Measurements from ENCODE around the gene NES.

The NES gene

DNA sequence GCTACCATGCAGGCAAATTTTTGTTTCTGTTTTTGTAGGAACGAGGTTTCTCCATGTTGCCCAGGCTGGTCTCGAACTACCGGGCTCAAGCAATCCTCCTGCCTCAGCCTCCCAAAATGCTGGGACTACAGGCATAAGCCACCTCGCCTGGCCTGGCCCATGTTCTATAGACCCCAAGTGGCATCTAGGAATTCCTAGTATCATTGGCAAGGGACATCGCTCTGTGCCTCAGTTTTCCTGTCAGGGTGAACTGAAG, 14.5 kb downstream of the NES start:
- no peak for DNase-seq

DNA sequence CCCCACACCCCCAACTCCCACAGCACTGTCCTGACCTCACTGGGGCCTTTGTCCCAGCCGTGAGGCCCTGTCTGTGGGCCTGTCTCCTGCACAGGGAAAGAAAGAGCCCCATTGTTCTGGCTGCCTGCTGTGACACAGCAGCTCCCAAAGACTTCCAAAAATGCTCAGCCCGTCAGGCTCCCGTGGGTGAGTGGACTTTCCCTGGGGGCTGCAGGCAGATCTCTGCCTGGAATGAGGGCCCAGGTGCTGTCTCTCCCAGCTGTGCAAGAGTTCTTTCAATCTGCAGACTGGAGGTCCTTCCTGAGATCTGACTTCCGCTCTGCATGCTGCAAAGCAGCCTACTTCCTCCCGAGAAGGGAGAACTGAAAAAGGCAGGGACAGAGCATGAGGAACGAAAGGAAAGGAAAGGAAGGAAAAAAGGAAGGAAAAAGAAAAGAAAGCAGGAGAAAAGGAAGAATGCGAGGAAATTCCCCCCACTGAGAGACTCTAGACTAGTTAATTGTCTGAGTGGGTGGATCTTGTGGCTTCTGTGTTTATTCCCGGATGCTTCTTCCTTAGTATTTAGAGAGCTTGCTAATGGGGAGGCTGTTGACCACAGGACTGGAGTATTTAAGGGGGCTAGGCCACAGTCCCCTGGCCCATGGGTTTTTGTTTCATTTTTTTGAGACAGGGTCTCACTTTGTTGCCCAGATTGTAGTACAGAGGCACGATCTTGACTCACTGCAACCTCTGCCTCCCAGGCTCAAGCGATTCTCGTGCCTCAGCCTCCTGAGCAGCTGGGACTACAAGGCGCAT, 15.0 kb downstream of the NES start:
- DNase-seq, result no peak

DNA sequence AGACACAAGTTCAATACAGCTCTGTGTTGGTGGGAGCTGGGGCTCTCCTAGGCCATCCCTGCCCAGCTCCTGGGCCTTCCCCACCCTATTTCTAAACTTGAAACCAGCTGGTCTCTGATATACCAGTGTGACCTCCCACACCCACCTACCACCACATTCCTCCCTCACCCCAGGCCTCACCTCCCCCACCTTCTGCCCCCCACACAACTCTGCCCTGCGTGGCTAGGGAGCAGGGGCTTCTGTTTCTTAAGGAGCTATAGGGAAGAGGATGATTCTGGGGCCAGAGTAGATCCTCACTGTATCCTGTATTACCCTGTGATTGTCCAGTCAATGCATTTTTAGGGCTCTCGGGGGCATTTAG, 16.5 kb downstream of the NES start:
- DNase-seq, result no peak

DNA sequence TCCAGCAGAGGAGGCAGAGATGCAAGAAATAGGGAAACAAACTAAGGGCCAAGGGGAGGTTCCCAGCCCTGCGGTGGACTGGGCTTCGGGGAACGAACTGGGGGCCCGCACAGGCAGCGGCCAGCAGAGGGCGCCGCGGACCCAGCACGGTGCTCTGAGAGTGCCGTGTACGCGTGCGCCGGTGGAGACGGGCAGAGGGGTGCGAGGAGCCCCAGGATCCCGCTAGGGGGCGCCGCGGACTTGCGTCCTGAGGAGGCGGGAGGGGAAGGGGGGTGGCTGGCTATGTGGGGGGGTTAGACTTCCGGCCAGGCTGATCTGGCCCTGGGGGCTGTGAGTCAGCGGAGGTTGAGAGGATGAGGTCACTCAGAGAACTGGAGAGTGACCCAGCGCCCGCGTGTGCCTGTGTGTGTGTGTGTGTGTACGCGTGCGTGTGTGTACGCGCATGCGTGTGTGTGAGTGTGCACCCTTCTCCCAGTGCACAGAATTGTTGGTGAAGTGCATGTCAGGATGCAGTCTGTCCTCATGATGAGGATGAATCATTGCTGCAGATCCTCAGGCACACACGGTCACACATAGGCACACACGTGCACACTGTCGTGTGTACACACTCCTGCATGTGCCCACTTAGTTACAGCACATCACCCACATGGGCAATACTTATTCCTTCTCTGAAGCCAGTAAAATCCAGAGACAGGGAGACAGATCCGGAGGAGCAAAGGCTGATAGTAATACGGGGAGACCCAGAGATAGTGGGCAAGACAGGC, 17.0 kb downstream of the NES start:
- DNase-seq, result peak; percentile 93

DNA sequence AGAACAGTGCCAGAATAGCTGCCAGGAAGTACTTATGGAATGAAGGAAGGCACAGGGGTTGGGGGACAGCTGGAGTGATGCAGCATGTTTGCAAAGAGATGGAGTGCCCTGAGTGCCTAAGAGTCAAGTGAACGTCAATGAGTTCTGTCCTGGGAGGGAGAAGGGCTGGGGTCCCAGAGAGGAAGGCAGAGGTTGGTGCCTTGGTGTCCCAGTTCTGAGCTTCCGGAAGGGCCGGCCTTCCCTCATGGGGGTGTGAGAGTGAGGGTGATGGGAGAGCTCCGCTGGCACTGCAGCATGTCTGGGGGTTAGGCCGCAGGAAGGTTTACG, 17.6 kb downstream of the NES start:
- no peak for DNase-seq

DNA sequence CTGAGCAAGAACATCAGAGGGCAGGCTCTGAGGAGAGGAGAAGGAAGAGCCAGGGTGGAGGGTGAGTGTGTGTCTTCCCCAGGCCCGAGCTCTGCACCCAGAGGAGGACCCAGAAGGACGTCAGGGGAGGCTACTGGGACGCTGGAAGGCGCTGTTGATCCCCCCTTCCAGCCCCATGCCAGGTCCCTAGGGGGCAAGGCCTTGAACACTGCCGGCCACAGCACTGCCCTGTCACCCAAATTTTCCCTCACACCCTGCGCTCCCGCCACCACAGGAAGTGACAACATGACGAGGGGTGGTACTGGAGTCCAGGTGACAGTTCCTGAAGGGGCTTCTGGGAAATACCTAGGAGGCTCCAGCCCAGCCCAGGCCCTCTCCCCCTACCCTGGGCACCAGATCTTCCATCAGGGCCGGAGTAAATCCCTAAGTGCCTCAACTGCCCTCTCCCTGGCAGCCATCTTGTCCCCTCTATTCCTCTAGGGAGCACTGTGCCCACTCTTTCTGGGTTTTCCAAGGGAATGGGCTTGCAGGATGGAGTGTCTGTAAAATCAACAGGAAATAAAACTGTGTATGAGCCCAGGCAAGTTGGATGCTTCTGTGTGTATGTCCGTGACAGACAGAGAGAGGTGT, 18.1 kb downstream of the NES start:
- no peak for DNase-seq

DNA sequence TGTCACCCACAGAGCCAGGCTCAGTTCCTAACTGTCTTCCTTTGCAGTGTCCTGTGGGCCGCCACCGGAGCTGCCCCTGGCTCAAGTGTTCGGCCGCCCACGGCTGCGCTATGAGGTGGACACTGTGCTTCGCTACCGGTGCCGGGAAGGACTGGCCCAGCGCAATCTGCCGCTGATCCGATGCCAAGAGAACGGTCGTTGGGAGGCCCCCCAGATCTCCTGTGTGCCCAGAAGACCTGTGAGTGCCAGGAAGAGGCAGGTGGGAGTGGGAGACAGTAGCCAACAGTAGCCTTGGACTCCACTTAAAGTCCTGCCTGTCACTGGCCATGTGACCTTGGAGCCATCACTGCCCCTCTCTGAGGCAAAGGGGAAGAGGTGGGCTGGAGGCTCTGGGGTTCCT, 18.7 kb downstream of the NES start:
- no peak for DNase-seq

DNA sequence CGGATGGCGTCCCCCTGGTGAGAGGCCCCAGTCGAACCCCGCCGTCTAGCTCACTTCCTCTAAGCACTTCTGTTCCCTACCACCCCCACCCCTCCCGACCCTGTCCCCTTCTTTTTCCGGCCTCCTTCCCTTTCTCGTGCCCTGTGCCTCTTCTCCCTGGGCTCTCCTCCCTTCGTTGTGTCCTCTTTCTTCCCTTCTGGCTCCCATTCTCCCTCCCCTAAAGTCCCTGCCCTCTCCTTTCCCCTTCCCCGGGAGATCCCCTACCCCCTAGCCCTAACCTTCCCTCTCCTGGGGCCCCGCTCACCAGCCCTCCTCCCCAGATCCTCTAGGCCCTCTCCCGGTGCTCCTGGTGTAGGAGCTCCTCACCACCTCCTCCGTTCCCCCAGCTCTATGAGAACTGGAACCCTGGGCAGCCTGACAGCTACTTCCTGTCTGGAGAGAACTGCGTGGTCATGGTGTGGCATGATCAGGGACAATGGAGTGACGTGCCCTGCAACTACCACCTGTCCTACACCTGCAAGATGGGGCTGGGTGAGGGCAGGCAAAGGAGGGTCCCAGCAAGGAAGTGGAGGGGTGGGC, 19.4 kb downstream of the NES start:
- DNase-seq, result no peak

DNA sequence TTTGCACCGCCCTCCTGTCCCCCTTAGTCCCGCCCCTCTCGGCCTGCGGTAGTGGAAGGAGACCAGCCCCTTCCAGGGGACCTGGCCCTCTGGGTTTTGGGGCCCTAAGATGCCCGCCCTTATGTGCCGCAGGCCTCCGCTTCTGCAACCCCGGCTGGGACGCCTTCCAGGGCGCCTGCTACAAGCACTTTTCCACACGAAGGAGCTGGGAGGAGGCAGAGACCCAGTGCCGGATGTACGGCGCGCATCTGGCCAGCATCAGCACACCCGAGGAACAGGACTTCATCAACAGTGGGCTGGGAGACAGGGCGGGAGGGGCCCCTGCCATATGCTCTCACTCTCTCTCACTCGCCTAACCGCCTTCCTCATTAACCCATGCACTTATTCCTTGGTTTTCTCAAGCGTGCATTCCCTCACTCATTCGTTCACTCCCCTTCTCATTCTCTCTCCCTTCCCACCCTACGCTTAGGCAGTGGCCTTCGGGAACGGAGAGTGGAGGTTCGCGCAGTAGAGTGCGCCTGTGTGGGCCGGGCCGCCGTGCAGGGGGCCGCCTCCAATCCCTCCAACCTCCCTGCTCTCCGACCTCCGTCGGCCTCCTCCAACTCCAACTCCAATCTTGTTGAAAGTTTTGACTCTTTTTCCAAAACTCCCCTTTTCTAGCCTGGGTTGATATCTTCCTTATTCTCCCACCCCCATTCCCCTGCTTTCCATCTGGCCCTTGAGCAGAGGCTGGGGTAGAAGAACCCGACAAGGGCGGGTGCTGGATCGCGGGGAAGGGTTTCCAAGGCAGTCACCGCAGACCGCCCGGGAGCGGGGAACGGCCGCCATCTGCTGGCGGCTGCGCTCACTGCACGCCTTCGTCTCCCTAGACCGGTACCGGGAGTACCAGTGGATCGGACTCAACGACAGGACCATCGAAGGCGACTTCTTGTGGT, 20.1 kb downstream of the NES start:
- peak; percentile 69 to 79 for DNase-seq

DNA sequence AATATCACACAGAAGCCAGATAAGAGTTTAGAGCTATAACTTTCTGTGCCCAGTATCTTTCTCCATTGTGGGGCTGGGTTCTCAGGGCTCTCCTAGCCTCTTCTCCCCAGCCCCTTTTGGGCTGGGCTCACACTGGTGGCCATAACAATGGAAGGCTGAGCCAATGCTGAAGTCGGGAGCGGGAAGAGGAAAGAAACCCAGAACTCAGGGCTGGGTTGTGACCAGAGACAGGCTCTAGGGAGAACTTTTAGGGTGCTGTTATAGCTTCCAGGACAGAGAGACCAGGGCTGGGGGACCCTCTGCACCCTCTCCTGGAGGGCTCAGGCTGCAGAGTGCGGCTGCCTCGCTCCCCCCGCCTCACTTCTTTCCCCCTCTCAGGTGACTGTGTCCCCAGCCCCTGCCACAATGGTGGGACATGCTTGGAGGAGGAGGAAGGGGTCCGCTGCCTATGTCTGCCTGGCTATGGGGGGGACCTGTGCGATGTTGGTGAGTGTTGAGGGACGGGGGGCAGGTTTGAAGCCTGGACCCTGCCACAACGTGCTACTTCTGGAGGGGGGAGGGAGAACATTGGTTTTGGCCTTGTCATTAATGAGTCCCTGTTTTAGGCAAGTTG, 21.2 kb downstream of the NES start:
- DNase-seq, result no peak

DNA sequence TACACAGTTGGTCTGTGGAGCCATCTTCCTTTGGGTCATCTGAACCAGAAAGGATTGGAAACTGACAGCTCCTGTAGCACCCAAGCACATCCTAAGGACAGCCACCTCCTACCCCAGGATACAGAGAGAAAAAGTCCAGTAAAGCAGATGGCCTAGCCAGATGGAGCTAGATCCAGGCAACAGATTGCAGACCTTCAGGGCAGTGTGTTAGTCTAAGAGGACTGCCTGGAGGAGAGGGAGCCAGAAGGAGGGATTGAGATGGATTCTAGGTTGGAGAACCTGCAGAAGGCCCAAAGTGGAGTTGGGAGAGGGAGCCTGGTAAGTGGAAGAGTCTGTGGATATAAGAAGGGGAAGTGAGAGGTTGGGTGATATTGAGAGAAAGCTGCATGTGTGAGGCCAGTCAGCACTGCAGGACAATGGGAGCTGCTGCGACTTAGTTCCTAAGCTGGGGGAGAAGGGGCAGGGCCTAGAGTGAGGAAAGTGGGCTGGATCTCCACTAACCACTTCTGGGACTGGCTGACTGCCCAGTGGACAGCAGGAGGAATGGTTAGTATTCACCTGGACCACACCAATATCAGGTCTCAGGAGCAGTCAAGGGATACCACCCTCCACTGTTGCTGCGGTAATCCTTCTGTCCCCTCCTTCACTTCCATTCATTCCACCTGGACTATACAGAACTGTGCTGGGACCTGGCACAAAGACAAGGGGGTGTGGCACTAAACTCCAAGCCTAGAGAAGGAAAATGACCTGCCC, 21.9 kb downstream of the NES start:
- DNase-seq, result no peak

DNA sequence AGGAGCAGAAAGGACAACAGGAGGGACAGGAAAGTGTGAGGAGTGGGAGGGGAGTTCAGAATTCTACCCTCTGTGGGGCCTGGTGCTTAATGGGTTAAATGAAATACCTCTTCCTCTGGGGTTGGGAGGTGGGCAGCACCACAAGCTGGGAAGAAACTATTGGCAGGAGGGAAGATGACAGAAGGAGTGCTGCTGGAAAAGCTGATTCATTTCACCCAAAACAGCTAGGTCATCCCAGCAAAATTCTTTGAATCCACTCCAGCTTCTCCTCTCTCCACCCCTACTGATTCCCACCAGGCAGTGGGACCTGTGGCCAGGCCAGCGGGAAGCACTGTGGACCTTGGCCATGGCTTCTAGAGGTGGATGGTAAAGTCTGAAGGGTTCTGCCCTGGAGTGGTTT, 22.5 kb downstream of the NES start:
- DNase-seq, result no peak

DNA sequence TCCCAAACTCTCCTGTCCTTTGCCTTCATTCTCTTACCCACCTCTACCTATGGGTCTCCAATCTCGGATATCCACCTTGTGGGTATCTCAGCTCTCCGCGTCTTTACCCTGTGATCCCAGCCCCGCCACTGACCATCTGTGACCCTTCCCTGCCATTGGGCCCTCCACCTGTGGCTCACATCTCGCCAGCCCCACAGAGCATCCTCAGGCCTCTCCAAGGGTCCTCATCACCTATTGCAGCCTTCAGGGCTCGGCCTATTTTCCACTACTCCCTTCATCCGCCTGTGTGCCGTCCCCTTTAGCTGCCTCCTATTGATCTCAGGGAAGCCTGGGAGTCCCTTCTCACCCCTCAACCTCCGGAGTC, 24.2 kb downstream of the NES start:
- DNase-seq, result no peak

DNA sequence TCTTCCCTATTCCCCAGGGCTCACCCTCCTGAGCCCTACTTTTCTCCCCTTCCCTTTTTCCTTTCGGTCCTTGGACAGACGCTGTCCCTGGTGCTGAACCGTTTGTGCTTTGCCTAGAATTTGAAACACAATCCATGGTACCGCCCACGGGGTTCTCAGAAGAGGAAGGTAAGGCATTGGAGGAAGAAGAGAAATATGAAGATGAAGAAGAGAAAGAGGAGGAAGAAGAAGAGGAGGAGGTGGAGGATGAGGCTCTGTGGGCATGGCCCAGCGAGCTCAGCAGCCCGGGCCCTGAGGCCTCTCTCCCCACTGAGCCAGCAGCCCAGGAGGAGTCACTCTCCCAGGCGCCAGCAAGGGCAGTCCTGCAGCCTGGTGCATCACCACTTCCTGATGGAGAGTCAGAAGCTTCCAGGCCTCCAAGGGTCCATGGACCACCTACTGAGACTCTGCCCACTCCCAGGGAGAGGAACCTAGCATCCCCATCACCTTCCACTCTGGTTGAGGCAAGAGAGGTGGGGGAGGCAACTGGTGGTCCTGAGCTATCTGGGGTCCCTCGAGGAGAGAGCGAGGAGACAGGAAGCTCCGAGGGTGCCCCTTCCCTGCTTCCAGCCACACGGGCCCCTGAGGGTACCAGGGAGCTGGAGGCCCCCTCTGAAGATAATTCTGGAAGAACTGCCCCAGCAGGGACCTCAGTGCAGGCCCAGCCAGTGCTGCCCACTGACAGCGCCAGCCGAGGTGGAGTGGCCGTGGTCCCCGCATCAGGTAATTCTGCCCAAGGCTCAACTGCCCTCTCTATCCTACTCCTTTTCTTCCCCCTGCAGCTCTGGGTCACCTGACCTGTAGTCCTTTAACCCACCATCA, 24.8 kb downstream of the NES start:
- no peak for DNase-seq

DNA sequence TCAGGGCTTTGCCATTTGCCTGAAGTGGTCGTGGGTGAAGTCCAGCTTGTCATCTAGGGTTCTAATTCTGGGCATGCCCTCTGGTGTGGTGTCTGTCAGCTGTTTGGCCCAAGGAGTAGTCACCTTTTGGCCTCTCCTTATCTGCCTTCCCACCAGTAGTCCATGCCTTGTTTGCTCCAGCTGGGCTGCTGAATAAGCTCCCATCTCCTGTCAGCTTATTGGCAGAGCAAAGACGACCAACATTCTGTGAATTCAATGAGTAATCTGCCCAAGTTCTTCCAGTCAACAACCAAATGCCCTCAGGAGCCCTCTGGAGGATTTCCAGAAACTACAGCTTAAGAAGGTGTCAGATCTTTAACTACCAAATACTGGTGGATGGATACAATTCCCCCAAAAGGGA, 28.3 kb downstream of the NES start:
- DNase-seq, result no peak

DNA sequence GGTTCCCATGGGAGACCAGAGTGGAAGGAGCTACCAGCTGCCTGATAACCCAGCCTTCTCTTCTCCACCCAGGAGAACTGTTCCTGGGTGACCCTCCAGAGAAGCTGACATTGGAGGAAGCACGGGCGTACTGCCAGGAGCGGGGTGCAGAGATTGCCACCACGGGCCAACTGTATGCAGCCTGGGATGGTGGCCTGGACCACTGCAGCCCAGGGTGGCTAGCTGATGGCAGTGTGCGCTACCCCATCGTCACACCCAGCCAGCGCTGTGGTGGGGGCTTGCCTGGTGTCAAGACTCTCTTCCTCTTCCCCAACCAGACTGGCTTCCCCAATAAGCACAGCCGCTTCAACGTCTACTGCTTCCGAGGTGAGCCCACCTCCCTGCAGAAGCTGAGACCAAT, 28.7 kb downstream of the NES start:
- no peak for DNase-seq

DNA sequence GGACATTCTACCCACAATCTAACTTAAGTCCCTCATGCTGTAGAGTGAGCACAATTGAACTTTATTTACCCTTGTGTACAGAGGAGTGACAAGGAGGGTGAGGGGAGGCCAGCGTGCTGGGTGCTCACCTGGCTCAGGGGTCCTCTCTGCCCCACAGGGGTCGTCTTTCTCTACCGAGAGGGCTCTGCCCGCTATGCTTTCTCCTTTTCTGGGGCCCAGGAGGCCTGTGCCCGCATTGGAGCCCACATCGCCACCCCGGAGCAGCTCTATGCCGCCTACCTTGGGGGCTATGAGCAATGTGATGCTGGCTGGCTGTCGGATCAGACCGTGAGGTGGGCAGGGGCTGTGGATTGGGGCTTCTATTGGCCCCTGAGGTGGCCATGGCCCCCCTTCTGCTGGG, 29.9 kb downstream of the NES start:
- no peak for DNase-seq

DNA sequence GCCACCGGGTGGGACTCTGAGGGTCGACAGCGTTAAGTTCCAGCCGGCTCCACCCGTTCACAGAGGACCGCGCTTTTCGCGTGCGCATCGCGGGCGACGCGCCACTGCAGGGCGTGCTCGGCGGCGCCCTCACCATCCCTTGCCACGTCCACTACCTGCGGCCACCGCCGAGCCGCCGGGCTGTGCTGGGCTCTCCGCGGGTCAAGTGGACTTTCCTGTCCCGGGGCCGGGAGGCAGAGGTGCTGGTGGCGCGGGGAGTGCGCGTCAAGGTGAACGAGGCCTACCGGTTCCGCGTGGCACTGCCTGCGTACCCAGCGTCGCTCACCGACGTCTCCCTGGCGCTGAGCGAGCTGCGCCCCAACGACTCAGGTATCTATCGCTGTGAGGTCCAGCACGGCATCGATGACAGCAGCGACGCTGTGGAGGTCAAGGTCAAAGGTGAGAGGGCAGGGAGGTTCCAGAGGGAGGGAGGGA, 30.4 kb downstream of the NES start:
- no peak for DNase-seq

DNA sequence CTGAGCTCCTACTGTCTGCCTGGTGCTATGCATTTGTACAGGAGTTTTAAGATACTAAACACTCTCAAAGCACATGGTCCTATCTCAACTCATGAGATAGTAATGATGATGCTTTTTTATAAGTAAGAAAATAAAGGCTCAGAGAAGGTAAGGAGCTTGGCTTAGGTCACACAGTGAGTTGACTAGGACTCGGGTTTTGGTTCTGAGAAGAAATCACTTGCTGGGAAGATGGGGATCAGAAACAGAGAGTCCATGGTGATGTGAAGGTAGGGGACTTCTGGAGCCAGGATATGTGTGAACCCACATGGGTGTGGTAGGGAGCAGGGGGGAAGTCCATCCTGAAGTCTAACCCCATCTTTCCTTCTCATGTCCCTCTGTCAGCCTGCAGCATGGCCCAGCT, 31.5 kb downstream of the NES start:
- DNase-seq, result no peak

DNA sequence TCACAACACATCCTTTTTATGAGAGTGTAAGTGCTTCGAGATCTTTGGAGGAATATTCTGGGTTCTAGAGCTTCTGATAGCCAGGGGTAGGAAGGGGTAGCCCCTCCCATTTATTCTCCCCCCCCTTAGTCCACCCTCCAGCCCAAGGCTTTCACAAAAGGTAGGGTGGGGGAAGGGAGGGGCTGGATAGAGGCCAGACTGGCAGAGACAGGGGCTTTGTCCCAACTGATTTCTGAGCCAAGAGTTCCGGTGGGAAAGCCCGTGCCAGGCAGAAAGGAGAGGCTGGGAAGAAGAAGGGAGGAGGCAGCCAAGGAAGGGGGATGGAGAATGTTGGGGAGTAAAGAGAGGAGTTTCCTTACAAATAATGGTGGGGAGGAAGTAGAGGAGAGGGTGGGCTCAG, 32.2 kb downstream of the NES start:
- no peak for DNase-seq

DNA sequence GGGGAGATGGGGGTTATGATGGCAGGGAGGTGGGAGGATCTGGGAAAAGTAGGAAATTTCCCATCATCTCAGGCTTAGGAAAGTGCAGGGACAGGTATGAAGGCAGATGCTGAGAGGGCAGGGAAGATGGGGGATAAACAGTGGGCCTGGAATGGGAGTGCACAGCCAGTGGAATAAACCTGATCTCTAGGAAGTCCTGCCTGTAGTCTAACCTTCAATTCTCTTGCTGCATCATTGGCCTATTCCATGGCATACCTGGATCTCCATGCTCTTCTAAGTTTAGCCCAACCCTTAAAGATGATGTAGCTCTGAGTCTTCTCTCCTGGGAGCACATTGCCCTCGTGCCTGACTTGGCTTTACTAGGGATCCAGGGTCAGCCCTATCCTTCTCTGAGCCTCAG, 32.6 kb downstream of the NES start:
- DNase-seq, result no peak
